Adrenal gland (tissue), 12 donors: Measurements from ENCODE around the gene IL17RC. TPM values are rescaled to one million over a fixed set of nuclear protein-coding genes. Genes with fewer than 3 reads are reported as not detected.

ENCODE experiments used
- DNase-seq, 7 donors: peaks; one replicate each; pipeline ENCODE4 v3.0.0-alpha.2; 2019 to 2020
- H3K27ac ChIP-seq, 5 donors: fragments of 200-600 bp; sonication (generic) in 4 of 5; 1 replicate in 3 of 5; 2 replicates in 2 of 5; pipeline versions ENCODE4 v1.5.1 to v1.8.0; 2016 to 2020; ENCODE audit warnings: mild to moderate bottlenecking in 1 of 5
- H3K27me3 ChIP-seq: fragments of 200-600 bp; 2 replicates; pipeline ENCODE4 v1.8.0; 2021
- H3K36me3 ChIP-seq, 2 donors: fragments of 200-600 bp; replicated peaks in 1 of 2; 1 replicate in 1 of 2; 2 replicates in 1 of 2; pipeline versions ENCODE4 v1.5.1 to v1.8.0; 2018 to 2022
- H3K4me1 ChIP-seq, 2 donors: fragments of 200-600 bp; replicated peaks in 1 of 2; 1 replicate in 1 of 2; 2 replicates in 1 of 2; pipeline versions ENCODE4 v1.5.1 to v1.8.0; 2018 to 2021
- H3K4me3 ChIP-seq, 4 donors: fragments of 200-600 bp; sonication (generic) in 3 of 4; one replicate each; pipeline ENCODE4 v1.5.1; 2016 to 2018
- H3K9me3 ChIP-seq, 3 donors: fragments of 200-600 bp; sonication (generic) in 1 of 3; replicated peaks in 1 of 3; 1 replicate in 2 of 3; 2 replicates in 1 of 3; pipeline versions ENCODE4 v1.5.1 to v1.8.0; 2016 to 2021
- CTCF ChIP-seq, 6 experiments: fragments of 450-650 bp in 4 of 6; fragments of 200-600 bp in 2 of 6; sonication (generic) in 1 of 6; IDR thresholded peaks; 1 replicate in 5 of 6; 2 replicates in 1 of 6; pipeline versions ENCODE4 v1.5.1 to v1.8.0; 2016 to 2021; ENCODE audit warnings: antibody characterized with exemption in 6 of 6, mild to moderate bottlenecking in 2 of 6, moderate library complexity in 1 of 6
- POLR2A ChIP-seq, 2 donors: fragments of 450-650 bp; IDR thresholded peaks; one replicate each; pipeline ENCODE4 v1.6.1; 2017; ENCODE audit warnings: antibody characterized with exemption in 2 of 2, mild to moderate bottlenecking in 2 of 2, moderate library complexity in 1 of 2
- WGBS, 4 donors: extraction: QIAGEN DNeasy Blood & Tissue Kit in 2 of 4; methylation state at CpG; one replicate each; pipeline versions ENCODE4 v1.1.5 to v1.1.7; 2013 to 2017; 5-methylcytosine and 5-hydroxymethylcytosine counted together
- intact Hi-C, 2 donors: fragments of 100-400 bp; cut with DNase I; formaldehyde crosslinking; loops; one replicate each; pipeline versions ENCODE4 v1.14.1 to v1.15.0; 2022 to 2023
- polyA plus RNA-seq, 3 donors: library from polyadenylated mRNA; stranded (reverse); fragments of 200-250 nt in 2 of 3; fragments of 350-450 nt in 1 of 3; fragmentation: Illumina TruSeq in 1 of 3; extraction: RNeasy Lipid Tissue Mini Kit (QIAGEN cat#74804) in 1 of 3; gene quantifications; one replicate each; pipeline ENCODE4 v1.2.3, GENCODE V29; 2013 to 2014
- total RNA-seq, 9 donors: library from RNA; depleted of rRNA in 4 of 9; stranded (reverse); fragments of >200 nt in 4 of 9; fragments of 120-200 nt in 1 of 9; fragmentation: NEBNext Ultra II Directional in 1 of 9; extraction: Animal tissue kit (Norgen Biotek cat#: 25700) in 1 of 9; gene quantifications; one replicate each; pipeline versions ENCODE4 v1.1.0 to v1.2.4, GENCODE V29; 2013 to 2023
- donor health status: healthy with polysubstance abuse.
- donor health status: Bipolar disorder and iron deficiency.
- donor health status: DM: yes; HTN: yes; CAD: no.
- donor health status: DM: no; HTN: no; CAD: no.
- donor health status: DM: no; HTN: no; CAD: no.
- donor health status: DM: yes; HTN: yes; CAD: no.

The IL17RC gene
- total and polyA plus RNA-seq, 12 donors: 20.5 to 283 (median 90.4) TPM

- no peaks in the 10 kb centered on the region for H3K36me3 ChIP-seq
- H3K9me3 ChIP-seq: no peaks in the 10 kb centered on the region
- intact Hi-C loops: no loop called here
- TF ChIP-seq POLR2A (IDR thresholded peaks at IDR 0.05): no peak
- TF ChIP-seq CTCF (IDR thresholded peaks at IDR 0.05): no peak
- H3K4me3 ChIP-seq: no peak overlapping the region
- H3K27ac ChIP-seq: no peak overlapping the region
- H3K4me1 ChIP-seq: peaks cover 13 to 14% of the 10 kb centered on the region in 2 donors
- DNase-seq: no peak
- WGBS, 4 donors: 64 to 80% (median 70%) methylated on average over 2 to 5 of the region's 5 CpGs
- H3K27me3 ChIP-seq: no peaks in the 10 kb centered on the region
Observed at GRCh38 chr3:9901967-9902366, 14.9 kb upstream of the IL17RC start.

GRCh38 chr3:9902372-9903237 is 14.3 kb upstream of the IL17RC start, which contains the start of gene IL17RE:
IL17RE (plus strand) TSS chr3:9902848; CDS start chr3:9902933, 85 bp downstream.
- no peak for DNase-seq
- H3K9me3 ChIP-seq: no peaks in the 10 kb centered on the region
- intact Hi-C loops: no loop called here
- H3K27ac ChIP-seq: peak within 1 kb of the TSS in 3 of 5 donors; percentile 33 to 75 (median 54)
- H3K27me3 ChIP-seq: no peaks in the 10 kb centered on the region
- H3K4me1 ChIP-seq: peaks cover 7 to 9% of the 10 kb centered on the region in 2 donors
- peak within 1 kb of the TSS in 1 of 4 donors; percentile 5 for H3K4me3 ChIP-seq
- 70 to 82% (median 75%) methylated on average over 5 to 13 of the region's 13 CpGs for WGBS, 4 donors
- TF ChIP-seq CTCF (IDR thresholded peaks at IDR 0.05) (no peak), POLR2A (IDR thresholded peaks at IDR 0.05) (no peak)
- H3K36me3 ChIP-seq: no peaks in the 10 kb centered on the region

GRCh38 chr3:9903238-9903624 is 13.7 kb upstream of the IL17RC start:
- H3K27ac ChIP-seq: peak overlapping the region in 3 of 5 donors; percentile 33 to 75 (median 54)
- TF ChIP-seq CTCF (IDR thresholded peaks at IDR 0.05) (no peak), POLR2A (IDR thresholded peaks at IDR 0.05) (no peak)
- H3K4me3 ChIP-seq: peak overlapping the region in 1 of 4 donors; percentile 5
- no peaks in the 10 kb centered on the region for H3K9me3 ChIP-seq
- intact Hi-C loops: no loop called here
- WGBS, 4 donors: 48 to 55% (median 51%) methylated on average over 4 of the region's 4 CpGs
- no peak for DNase-seq
- peaks cover 2 to 3% of the 10 kb centered on the region in 2 donors for H3K4me1 ChIP-seq
- no peaks in the 10 kb centered on the region for H3K27me3 ChIP-seq
- H3K36me3 ChIP-seq: no peaks in the 10 kb centered on the region

GRCh38 chr3:9903904-9904303 is 13.0 kb upstream of the IL17RC start:
- no peaks in the 10 kb centered on the region for H3K9me3 ChIP-seq
- no peak overlapping the region for H3K27ac ChIP-seq
- no peak for DNase-seq
- no peaks in the 10 kb centered on the region for H3K4me1 ChIP-seq
- TF ChIP-seq CTCF (IDR thresholded peaks at IDR 0.05) (no peak), POLR2A (IDR thresholded peaks at IDR 0.05) (no peak)
- 92 to 97% (median 95%) methylated on average over 4 of the region's 4 CpGs for WGBS, 4 donors
- no peaks in the 10 kb centered on the region for H3K27me3 ChIP-seq
- no peak overlapping the region for H3K4me3 ChIP-seq
- intact Hi-C loops: no loop called here
- H3K36me3 ChIP-seq: no peaks in the 10 kb centered on the region
